HG03342 (cell line): ENCODE measurements around the gene COL2A1.

Experiments
- ATAC-seq: cut with Tn5 transposase; IDR thresholded peaks from one replicate; pipeline ENCODE4 v1.9.1; 2021; ENCODE audit warnings: mild to moderate bottlenecking, moderate library complexity; ENCODE audit not compliant: unreplicated experiment

Gene COL2A1

DNA sequence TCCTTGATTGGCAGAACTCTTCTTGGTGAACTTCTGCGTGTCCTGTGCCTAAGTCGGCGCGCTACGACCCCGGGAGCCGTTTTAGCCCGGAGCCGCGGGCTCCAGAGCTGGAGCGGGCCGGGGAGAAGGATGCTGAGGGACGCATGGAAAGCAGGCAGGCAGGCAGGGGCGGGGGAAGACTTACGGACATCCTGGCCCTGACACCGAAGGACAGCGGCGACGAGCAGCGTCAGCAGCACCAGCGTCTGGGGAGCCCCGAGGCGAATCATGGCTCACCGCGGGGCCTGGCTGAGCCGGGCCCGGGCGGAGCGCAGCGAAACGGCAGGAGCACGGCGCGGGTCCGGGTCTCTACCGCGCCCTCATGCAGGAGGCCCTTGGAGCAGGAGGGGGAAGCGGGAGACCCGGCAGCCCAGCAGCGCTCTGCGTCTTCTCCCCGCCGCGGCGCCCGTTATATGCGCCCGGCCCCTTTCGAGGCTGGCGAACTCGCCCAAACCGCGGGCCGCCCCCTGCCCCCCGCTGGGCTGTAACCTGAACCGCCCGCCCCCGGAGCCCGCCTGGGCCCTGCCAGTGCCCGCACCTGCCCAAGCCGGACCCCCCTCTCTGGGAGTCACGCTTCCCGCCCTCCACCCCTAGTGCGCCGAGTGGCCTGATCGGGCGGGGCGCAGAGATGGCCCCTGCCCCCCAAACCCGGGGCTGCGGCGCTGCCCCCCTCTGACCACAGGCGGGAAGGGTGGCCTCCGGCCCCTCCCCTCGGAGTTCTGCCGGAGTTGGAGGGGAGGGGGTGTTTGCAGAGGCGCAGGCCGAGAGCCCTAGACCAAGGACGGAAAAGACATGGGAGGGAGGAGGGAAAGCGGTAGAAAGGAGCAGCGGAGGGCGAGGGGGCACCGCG is at the start of gene COL2A1:
Gene COL2A1, minus strand, starts transcription at position 424 of the 889 bp plus-strand sequence. Its CDS starts 155 bp downstream, at position 269.
- no peak for ATAC-seq

DNA sequence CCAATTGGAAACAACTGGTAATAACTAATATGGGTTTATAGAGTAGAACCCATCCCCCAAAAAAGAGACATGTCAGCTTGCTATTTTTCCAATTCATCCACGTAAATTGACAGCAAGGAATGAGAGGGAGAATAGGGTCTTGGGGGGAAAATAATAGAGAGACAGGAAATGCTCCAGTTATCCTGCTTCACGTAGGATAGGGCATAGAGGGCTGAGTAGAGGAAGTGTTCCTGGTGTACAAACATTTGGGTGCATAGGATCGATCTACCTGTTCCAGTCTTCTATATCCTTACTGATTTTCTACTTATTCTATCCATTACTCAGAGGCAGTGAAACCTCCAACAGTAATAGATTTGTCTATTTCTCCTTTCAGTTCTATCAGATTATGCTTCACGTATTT is 49.6 kb upstream of the COL2A1 start:
- ATAC-seq: no peak

DNA sequence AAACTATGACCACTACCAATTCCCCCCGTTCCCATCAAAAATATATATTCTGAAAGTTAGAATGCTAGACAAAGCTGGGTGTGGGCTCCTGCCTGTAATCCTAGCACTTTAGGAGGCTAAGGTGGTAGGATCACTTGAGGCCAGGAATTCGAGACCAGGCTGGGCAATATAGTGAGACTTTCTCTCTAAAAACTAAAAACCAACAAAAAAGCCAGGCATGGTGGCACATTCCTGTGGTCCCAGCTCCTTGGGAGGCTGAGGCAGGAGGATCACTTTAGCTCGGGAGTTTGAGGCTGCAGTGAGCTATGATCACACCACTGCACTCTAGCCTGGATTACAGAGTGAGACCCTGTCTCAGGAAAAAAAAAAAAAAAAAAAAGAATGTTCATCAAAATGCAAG is 48.8 kb upstream of the COL2A1 start:
- ATAC-seq: no peak

DNA sequence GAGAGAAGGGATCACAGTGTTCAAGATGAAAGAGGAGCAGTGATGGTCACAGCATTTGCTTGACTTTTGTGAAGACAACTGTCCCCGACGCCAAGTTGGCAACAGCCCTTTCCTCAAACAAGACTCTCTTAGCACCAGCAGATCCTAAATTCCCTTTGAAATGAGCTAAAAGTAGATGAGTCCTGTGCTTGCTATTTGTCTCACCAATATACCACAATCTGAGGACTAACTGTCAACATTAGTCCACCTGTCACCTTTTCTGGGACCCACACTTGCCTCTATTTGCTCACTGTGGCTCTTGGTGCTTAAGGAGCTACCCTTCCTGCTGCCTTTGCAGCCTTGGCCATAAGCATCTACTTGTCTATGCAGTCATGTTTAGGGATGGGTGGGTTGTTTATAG is 47.4 kb upstream of the COL2A1 start:
- ATAC-seq: no peak

DNA sequence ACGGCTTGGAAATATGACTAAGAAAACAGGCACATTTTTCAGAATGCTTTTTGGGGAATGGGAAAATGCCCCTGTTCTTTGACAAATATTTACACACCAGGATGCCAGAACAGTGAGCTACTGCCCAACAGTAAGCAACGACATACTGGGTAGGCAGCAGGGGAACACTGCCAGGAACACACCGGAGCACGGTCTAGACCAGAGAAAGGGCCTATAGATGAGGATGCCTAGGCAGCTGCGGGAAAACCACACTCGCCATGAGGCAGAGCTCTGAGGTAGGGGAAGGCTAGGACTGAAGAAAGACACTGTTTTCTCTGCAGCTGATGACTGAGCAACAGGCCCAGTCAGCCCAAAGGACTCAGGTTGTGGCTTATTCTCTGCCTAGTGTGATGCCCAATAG is 45.9 kb upstream of the COL2A1 start:
- ATAC-seq: no peak

GRCh38 chr12:48045965-48046518 is 41.8 kb upstream of the COL2A1 start:
- no peak for ATAC-seq

GRCh38 chr12:48045061-48045846 is 41.0 kb upstream of the COL2A1 start:
- ATAC-seq: no peak

DNA sequence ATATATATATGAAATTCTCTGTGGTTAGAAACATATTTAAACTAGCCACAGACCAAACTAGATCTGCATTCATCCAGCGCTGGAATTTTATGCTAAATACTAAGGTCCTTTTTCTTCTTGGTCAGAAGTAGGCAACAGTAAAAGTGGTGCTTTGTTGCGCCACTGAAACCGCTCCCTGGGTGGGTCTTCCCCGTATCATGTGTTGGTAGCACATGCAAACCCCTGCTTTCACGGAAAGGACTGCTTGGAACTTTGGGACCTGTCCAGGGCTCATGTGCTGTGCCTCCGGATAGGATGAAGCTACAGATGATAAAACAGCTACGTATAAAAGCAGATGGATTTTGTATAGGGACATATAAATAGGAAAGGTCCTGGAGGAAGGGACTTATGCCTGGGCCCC is 40.1 kb upstream of the COL2A1 start:
- ATAC-seq: no peak

DNA sequence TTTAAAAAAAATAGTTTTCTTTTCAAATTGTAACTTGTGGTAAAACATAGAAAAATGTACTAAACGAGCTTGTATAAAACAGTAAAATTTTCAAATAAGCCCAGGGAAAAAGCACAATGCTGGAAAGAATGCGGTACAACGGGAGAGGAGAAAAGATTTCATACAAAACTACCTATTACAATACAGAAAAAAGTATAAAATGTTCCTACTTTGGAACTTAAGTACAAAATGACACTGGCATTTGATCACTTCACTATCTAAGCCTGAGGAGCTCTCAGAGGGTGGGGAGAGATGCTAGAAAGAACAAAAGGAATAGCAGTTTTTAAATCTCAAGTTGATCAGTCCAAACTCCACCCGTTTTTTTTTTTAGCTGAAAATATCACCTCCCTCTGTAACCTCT is 39.5 kb upstream of the COL2A1 start:
- no peak for ATAC-seq

DNA sequence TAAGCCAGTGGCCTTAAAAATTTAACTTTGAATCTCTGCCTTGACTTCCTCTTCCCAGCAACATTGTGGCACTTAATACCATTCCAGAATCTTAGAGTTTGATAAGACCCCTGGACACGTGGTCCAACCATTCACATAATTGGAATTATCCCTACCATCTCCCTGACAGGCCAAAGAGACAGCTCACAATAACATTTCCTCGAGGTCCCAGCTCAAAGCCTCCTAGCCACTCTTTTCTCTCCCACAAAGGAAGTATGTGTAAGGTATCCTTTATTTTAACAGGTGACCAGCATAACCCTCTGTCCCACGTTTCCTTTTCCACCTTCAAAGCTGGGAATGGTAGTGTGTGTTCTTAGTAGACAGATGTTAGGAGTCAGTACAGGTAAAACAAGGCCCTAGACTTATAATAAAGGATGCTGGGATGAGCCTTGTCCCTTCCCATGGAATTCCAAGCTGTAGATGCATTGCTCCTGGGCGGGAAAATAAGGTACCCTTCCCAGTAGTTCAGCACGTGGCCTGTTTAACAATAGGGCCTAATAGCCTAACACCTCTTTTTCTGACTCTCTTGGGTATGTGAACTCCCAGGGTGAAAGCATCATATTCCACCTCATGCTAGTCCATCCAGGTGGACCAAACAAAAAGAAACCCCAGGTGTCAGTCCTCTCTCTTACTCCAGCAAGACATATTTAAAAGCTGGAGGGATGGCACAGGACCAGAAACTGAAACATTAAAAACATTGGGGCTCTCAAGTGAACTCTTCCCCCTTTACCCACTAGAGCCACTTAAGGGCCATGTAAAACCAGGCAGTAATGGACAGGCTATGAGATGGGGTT is 37.5 kb upstream of the COL2A1 start:
- ATAC-seq: no peak

DNA sequence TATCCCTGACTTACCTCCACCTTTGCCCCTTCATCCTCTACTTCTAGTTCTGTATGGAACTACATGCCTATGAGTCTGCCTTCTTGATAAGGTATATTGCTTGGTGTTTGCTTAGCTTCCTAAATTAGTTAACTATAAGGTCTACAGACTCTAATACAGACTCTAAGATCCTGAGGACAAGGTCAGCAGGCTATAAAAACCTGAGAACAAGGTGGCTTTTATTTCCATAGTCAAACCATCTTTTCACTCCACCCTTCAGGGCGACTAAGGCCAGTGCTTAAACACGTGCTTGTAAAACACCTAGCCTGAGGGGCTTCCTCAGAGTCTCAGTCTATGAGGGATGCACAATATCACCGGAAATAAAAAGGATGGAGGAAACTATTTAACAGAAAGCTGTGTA is 36.1 kb upstream of the COL2A1 start:
- no peak for ATAC-seq

DNA sequence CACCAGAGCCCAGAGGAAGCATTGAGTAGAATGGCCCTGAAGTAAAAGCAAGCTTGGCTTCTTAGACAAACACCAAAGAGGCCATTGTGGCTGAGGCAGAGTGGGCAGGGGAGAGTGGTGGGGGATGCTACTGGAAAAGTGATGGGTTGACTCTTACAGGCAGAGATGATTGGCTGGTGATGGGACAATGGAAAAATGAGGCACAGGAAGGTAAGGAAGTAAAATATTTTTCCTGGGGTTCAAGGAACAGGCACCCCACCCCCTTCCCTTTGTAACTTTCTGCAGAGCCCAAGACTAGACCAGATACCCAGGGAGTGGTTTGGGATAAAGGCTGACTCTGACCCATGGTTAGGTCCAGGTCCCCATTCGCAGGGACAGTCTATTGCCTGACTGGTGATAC is 34.9 kb upstream of the COL2A1 start:
- no peak for ATAC-seq

DNA sequence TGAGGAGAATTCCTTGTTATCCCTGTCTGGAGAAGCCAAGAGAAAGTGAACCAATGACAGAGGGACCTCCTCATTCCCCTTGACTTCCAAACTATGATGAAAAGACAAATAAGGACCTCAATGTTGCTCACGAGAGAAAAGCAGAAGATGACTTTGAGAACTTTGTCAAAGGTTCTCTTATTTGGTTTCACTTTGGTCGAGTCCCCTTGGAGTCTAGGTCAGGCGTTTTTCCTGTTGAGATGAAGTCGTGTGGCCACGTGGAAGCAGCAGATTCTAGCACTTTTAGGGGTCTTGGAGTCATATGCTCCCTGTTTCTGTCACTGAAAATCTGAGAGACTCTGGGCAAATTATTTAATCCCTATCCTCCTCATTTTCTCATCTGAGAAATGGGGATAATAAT is 33.8 kb upstream of the COL2A1 start:
- no peak for ATAC-seq

DNA sequence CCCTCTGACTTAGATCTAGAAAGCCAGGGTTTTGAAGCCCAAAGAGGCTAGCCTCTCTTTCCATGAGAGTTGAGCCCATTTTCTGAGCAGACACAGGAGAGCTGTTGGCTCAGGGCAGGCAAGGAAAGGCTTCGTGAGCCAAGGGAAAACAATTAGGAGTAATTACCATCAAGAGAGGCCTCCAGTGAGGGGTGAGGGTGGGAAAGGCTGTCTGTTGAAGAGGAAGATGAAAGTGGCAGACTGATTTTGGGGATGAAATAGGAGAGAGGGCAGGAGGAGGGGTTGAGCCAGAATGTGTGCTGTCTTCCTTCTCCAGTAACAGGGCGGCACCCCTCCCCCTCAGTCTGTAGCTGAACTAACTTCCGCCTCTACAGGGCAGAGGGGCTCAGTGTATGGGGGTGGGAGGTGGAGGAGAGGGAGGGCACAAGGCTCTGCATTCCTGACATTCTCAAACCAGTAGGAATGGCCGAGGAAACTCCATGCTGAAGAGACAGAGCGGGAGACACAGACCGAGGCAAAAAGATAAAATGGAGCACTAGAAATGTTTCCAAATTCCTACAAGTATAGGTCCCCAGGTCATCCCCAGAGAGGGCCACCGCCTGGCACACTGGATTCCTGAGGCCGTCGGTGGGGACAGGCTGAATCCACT is 33.1 kb upstream of the COL2A1 start:
- no peak for ATAC-seq

DNA sequence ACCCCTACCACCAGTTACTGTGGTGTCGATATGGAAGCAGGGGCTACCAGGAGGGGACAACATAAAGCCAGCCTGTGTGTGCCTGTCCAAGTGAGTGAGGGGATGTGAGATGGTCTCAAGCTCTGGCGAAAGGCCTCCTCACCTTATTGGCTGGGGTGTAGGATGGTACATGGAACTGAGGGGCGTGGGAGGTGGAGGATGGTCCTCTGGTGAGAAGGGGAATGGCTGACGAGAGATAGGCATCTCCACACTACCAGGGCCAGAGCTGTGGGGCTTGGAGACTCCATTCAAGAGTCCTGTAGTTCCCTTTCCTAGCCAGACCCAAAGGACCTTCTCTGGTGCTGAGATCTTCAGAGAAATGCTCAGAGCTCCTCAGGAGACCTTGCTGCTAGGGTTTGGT is 32.5 kb upstream of the COL2A1 start:
- no peak for ATAC-seq

DNA sequence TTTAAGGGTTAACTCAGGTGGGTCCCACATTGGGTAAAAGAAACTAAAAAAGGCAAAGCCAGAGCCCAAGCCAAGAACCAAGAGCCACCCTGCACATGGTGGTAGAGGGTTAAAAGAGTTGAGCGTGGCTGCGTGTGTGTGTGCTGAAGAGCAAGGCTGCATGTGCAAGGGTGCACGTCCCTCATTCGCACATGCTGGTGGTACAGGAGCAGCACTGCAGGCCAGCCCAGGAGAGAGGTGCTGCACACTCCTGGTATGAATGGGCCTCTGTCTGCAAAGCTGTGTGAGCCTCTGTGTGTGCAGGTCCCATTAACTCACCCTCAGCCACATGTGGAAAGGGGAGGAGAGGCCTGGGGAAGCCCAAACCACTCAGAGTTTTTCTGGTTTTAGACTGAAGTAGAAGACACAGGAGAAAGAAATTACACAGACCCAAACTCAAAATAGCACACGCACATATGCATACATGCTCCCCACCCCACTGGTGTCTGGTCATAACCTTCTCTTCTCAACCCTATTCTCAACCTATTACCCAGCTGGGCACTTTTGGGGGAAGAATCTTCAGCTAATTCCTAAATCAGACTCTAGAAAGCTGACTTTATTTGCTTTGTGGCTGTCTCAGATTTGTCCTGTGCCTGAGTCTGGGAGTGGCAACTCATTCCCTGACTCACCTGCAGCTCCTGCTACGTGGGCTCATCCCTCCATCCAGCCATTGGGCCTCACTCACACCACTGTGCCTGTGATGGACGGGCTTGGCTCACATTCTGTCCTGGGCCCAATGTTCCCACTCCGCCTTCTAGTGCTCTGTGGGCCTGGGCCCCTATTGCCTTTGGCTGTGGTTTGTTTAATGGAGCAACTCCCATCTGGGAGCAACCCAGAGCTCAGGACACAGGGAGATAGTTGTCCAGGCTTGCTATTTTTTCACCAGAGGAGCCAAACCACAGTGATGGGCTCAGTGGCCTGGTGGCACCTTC is 30.8 kb upstream of the COL2A1 start:
- no peak for ATAC-seq

DNA sequence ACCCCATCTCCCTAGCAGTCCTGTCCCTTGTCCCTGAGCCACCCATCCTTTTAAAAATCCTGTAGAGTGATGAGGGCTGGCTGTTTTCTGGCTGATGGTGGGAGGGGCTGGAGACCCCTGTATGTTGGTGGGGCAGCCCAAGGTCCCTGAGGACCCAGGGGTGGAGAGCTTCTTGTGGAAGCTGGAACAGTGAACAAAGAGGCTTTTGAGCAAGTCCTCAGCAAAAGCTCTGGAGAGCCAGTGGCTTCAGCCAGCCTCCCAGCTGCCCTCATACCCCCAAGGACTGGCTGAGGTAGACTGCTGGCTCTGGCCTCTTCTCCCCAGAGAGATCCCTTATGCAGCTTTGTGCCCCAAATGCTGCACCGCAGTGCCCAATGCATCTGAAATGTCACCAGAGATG is 29.2 kb upstream of the COL2A1 start:
- ATAC-seq: no peak

GRCh38 chr12:48032597-48032996 is 28.3 kb upstream of the COL2A1 start:
- no peak for ATAC-seq
